ENCODE data around the gene THBD.

GRCh38 chr20:23048283-23049200 is 930 bp downstream of the THBD start:
- TF ChIP-seq CTCF (conservative IDR thresholded peaks at IDR 0.05; ENCODE audit: low read depth in 2 of 2): peak; percentile 38 to 47
- TF ChIP-seq POLR2AphosphoS5 (IDR thresholded peaks at IDR 0.05; ENCODE audit: low read depth): no peak
- TF ChIP-seq REST (IDR thresholded peaks at IDR 0.05; ENCODE audit: unreplicated experiment): no peak
- peak; percentile 18 for TF ChIP-seq EZH2 (IDR thresholded peaks at IDR 0.05; ENCODE audit: low read depth, unreplicated experiment)
